Measurements from ENCODE around the gene CLN3. TPM values are rescaled to one million over a fixed set of nuclear protein-coding genes. Genes with fewer than 3 reads are reported as not detected.
A peak's percentile ranks its signal among the peaks of the same experiment; 100 is the strongest.

CLN3 gene
- total RNA-seq, 1 experiment from 2014 or later: 19.7 TPM

- POLR2A ChIA-PET: interaction anchor here (5.1 kb wide), 1 partner anchor 41 kb away, joined by 53 read pairs; the partner anchor contains the start of gene CLN3
- CTCF ChIA-PET: interaction anchor here (0.6 to 1.1 kb wide), 2 partner anchors 16 to 42 kb away, joined by 3 read pairs; no protein-coding TSS in a partner anchor
Measured at GRCh38 chr16:28532940-28533647, 41.2 kb upstream of the CLN3 start.

GRCh38 chr16:28531777-28532744, 40.2 kb upstream of the CLN3 start:
- no peaks in the 10 kb centered on the region for H3K27me3 Mint-ChIP-seq (ENCODE audit: insufficient read depth, unreplicated experiment)
- H3K36me3 Mint-ChIP-seq (ENCODE audit: insufficient read depth, unreplicated experiment): peaks cover 35% of the 10 kb centered on the region
- BruUV-seq (replicated peaks): no TSS peak
- ChIA-PET CTCF (interaction anchor here (0.6 to 1.1 kb wide), 3 partner anchors 15 to 41 kb away, joined by 3 read pairs; no protein-coding TSS in a partner anchor), POLR2A (interaction anchor here (0.6 to 5.1 kb wide), 4 partner anchors 10 to 1289 kb away, joined by 3 to 53 read pairs (median 4); partner anchors contain the start of gene CLN3)
- peak; percentile 66 for DNase-seq (ENCODE audit: unreplicated experiment)
- H3K27ac Mint-ChIP-seq (ENCODE audit: low read depth, unreplicated experiment): peak overlapping the region; percentile 96
- peaks cover 35% of the 10 kb centered on the region for H3K4me1 Mint-ChIP-seq (ENCODE audit: insufficient read depth, unreplicated experiment)
- TF ChIP-seq CTCF (IDR thresholded peaks at IDR 0.05; ENCODE audit: unreplicated experiment): no peak
- H3K4me3 Mint-ChIP-seq (ENCODE audit: unreplicated experiment): no peak overlapping the region
- intact Hi-C loops (cut with micrococcal nuclease): no loop called here
- peaks cover 8% of the 10 kb centered on the region for H3K9me3 Mint-ChIP-seq (ENCODE audit: unreplicated experiment)

More at GRCh38 chr16:28532940-28533647, 41.2 kb upstream of the CLN3 start:
- no TSS peak for BruUV-seq (replicated peaks)
- Mint-ChIP-seq H3K9me3 (ENCODE audit: unreplicated experiment) (peaks cover 8% of the 10 kb centered on the region), H3K27ac (ENCODE audit: low read depth, unreplicated experiment) (peak overlapping the region; percentile 96), H3K36me3 (ENCODE audit: insufficient read depth, unreplicated experiment) (peaks cover 42% of the 10 kb centered on the region), H3K4me3 (ENCODE audit: unreplicated experiment) (peak overlapping the region; percentile 23), H3K27me3 (ENCODE audit: insufficient read depth, unreplicated experiment) (no peaks in the 10 kb centered on the region), H3K4me1 (ENCODE audit: insufficient read depth, unreplicated experiment) (peaks cover 45% of the 10 kb centered on the region)
- no peak for DNase-seq (ENCODE audit: unreplicated experiment)
- TF ChIP-seq CTCF (IDR thresholded peaks at IDR 0.05; ENCODE audit: unreplicated experiment): no peak
- intact Hi-C loops (cut with micrococcal nuclease): no loop called here

GRCh38 chr16:28529124-28529523, 37.2 kb upstream of the CLN3 start:
- peaks cover 10% of the 10 kb centered on the region for H3K36me3 Mint-ChIP-seq (ENCODE audit: insufficient read depth, unreplicated experiment)
- no peaks in the 10 kb centered on the region for H3K9me3 Mint-ChIP-seq (ENCODE audit: unreplicated experiment)
- H3K4me3 Mint-ChIP-seq (ENCODE audit: unreplicated experiment): no peak overlapping the region
- no peaks in the 10 kb centered on the region for H3K27me3 Mint-ChIP-seq (ENCODE audit: insufficient read depth, unreplicated experiment)
- intact Hi-C loops (cut with micrococcal nuclease): no loop called here
- no peak for TF ChIP-seq CTCF (IDR thresholded peaks at IDR 0.05; ENCODE audit: unreplicated experiment)
- POLR2A ChIA-PET: no interaction called here
- CTCF ChIA-PET: no interaction called here
- BruUV-seq (replicated peaks): no TSS peak
- peaks cover 15% of the 10 kb centered on the region for H3K4me1 Mint-ChIP-seq (ENCODE audit: insufficient read depth, unreplicated experiment)
- H3K27ac Mint-ChIP-seq (ENCODE audit: low read depth, unreplicated experiment): no peak overlapping the region
- no peak for DNase-seq (ENCODE audit: unreplicated experiment)

GRCh38 chr16:28528463-28528867, 36.6 kb upstream of the CLN3 start:
- Mint-ChIP-seq H3K36me3 (ENCODE audit: insufficient read depth, unreplicated experiment) (peaks cover 8% of the 10 kb centered on the region), H3K4me1 (ENCODE audit: insufficient read depth, unreplicated experiment) (peaks cover 14% of the 10 kb centered on the region), H3K4me3 (ENCODE audit: unreplicated experiment) (no peak overlapping the region), H3K9me3 (ENCODE audit: unreplicated experiment) (no peaks in the 10 kb centered on the region), H3K27me3 (ENCODE audit: insufficient read depth, unreplicated experiment) (no peaks in the 10 kb centered on the region), H3K27ac (ENCODE audit: low read depth, unreplicated experiment) (no peak overlapping the region)
- no peak for DNase-seq (ENCODE audit: unreplicated experiment)
- CTCF ChIA-PET: no interaction called here
- intact Hi-C loops (cut with micrococcal nuclease): no loop called here
- BruUV-seq (replicated peaks): no TSS peak
- no peak for TF ChIP-seq CTCF (IDR thresholded peaks at IDR 0.05; ENCODE audit: unreplicated experiment)
- POLR2A ChIA-PET: no interaction called here
